PFSK-1 (cell line): Measurements from ENCODE around the gene ARHGEF3.

Experiments used
- POLR2AphosphoS5 ChIP-seq: IDR thresholded peaks from 2 replicates; pipeline ENCODE4 v1.6.1; 2012; ENCODE audit warnings: low read depth, mild to moderate bottlenecking, control low read depth, low read length, moderate library complexity
- SIN3A ChIP-seq: IDR thresholded peaks from 2 replicates; pipeline ENCODE4 v1.6.1; 2012; ENCODE audit warnings: mild to moderate bottlenecking, low read length, moderate library complexity, borderline replicate concordance; ENCODE audit not compliant: insufficient read depth
- TAF1 ChIP-seq: IDR thresholded peaks from 2 replicates; pipeline ENCODE4 v1.6.1; 2012; ENCODE audit warnings: low read length, control low read depth, borderline replicate concordance; ENCODE audit not compliant: insufficient read depth
- TF ChIP-seq, protein P1 (sequence below), 2 experiments: IDR thresholded peaks; 2 replicates each; pipeline versions ENCODE4 v1.6.1 to v1.8.0; 2011 to 2012; ENCODE audit warnings: low read depth in 2 of 2, low read length in 2 of 2, control low read depth in 1 of 2, inconsistent platforms in 1 of 2, mild to moderate bottlenecking in 1 of 2, moderate library complexity in 1 of 2; ENCODE audit not compliant: insufficient read depth in 1 of 2

- TF ChIP-seq POLR2AphosphoS5 (no peak), TAF1 (no peak), SIN3A (no peak)
- TF ChIP-seq, protein P1, sequence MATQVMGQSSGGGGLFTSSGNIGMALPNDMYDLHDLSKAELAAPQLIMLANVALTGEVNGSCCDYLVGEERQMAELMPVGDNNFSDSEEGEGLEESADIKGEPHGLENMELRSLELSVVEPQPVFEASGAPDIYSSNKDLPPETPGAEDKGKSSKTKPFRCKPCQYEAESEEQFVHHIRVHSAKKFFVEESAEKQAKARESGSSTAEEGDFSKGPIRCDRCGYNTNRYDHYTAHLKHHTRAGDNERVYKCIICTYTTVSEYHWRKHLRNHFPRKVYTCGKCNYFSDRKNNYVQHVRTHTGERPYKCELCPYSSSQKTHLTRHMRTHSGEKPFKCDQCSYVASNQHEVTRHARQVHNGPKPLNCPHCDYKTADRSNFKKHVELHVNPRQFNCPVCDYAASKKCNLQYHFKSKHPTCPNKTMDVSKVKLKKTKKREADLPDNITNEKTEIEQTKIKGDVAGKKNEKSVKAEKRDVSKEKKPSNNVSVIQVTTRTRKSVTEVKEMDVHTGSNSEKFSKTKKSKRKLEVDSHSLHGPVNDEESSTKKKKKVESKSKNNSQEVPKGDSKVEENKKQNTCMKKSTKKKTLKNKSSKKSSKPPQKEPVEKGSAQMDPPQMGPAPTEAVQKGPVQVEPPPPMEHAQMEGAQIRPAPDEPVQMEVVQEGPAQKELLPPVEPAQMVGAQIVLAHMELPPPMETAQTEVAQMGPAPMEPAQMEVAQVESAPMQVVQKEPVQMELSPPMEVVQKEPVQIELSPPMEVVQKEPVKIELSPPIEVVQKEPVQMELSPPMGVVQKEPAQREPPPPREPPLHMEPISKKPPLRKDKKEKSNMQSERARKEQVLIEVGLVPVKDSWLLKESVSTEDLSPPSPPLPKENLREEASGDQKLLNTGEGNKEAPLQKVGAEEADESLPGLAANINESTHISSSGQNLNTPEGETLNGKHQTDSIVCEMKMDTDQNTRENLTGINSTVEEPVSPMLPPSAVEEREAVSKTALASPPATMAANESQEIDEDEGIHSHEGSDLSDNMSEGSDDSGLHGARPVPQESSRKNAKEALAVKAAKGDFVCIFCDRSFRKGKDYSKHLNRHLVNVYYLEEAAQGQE (IDR thresholded peaks at IDR 0.05; ENCODE audit: insufficient read depth in 1 of 2, low read depth in 2 of 2, low read length in 2 of 2): no peak
Observed at GRCh38 chr3:56810577-56811545, 9.1 kb upstream of the ARHGEF3 start.
